Tibial nerve (tissue), 4 donors: ENCODE data around the gene ABHD12B. TPM values are rescaled to one million over a fixed set of nuclear protein-coding genes. Genes with fewer than 3 reads are reported as not detected.
"Not testable (repeated sequence)": the region's sequence is repeated elsewhere in the genome, so short reads cannot be mapped to it uniquely, and the experiment has no call there.

Source experiments
- DNase-seq, 2 donors: peaks; one replicate each; pipeline ENCODE4 v3.0.0-alpha.2; 2019; ENCODE audit warnings: low spot score in 2 of 2
- H3K27ac ChIP-seq, 4 donors: fragments of 200-600 bp; sonication (generic) in 3 of 4; one replicate each; pipeline ENCODE4 v1.5.1; 2017 to 2019; ENCODE audit warnings: mild to moderate bottlenecking in 1 of 4
- H3K27me3 ChIP-seq, 2 donors: fragments of 200-600 bp; sonication (generic) in 1 of 2; one replicate each; pipeline versions ENCODE4 v1.5.1 to v1.6.0; 2017 to 2019
- H3K36me3 ChIP-seq, 3 donors: fragments of 200-600 bp; sonication (generic); one replicate each; pipeline ENCODE4 v1.5.1; 2018 to 2019
- H3K4me1 ChIP-seq, 4 donors: fragments of 200-600 bp; sonication (generic) in 3 of 4; one replicate each; pipeline ENCODE4 v1.5.1; 2017 to 2019
- H3K4me3 ChIP-seq, 4 donors: fragments of 200-600 bp; sonication (generic) in 3 of 4; one replicate each; pipeline ENCODE4 v1.5.1; 2017 to 2019; ENCODE audit warnings: mild to moderate bottlenecking in 1 of 4, moderate library complexity in 1 of 4
- H3K9me3 ChIP-seq, 4 donors: fragments of 200-600 bp; sonication (generic) in 3 of 4; one replicate each; pipeline ENCODE4 v1.5.1; 2017 to 2019
- CTCF ChIP-seq, 5 experiments: fragments of 200-600 bp in 3 of 5; fragments of 450-650 bp in 2 of 5; sonication (generic) in 3 of 5; IDR thresholded peaks; one replicate each; pipeline ENCODE4 v1.5.1; 2016 to 2019; ENCODE audit warnings: antibody characterized with exemption in 5 of 5, mild to moderate bottlenecking in 3 of 5, moderate library complexity in 2 of 5
- EP300 ChIP-seq, 2 donors: sonication (generic); formaldehyde crosslinking; IDR thresholded peaks; one replicate each; pipeline ENCODE4 v1.6.1; 2017; ENCODE audit warnings: antibody characterized with exemption in 2 of 2, mild to moderate bottlenecking in 1 of 2
- POLR2A ChIP-seq, 2 donors: fragments of 450-650 bp; IDR thresholded peaks; one replicate each; pipeline ENCODE4 v1.6.1; 2017; ENCODE audit warnings: antibody characterized with exemption in 2 of 2, mild to moderate bottlenecking in 2 of 2, moderate library complexity in 2 of 2
- WGBS, 2 donors: methylation state at CpG; one replicate each; pipeline ENCODE4 v1.1.5; 2018; 5-methylcytosine and 5-hydroxymethylcytosine counted together
- total RNA-seq, 4 donors: library from RNA; depleted of rRNA; stranded (reverse); fragments of >200 nt; gene quantifications; one replicate each; pipeline ENCODE4 v1.1.0, GENCODE V29; 2016

ABHD12B gene
- total RNA-seq, 4 donors from 2014 or later: not detected

DNA sequence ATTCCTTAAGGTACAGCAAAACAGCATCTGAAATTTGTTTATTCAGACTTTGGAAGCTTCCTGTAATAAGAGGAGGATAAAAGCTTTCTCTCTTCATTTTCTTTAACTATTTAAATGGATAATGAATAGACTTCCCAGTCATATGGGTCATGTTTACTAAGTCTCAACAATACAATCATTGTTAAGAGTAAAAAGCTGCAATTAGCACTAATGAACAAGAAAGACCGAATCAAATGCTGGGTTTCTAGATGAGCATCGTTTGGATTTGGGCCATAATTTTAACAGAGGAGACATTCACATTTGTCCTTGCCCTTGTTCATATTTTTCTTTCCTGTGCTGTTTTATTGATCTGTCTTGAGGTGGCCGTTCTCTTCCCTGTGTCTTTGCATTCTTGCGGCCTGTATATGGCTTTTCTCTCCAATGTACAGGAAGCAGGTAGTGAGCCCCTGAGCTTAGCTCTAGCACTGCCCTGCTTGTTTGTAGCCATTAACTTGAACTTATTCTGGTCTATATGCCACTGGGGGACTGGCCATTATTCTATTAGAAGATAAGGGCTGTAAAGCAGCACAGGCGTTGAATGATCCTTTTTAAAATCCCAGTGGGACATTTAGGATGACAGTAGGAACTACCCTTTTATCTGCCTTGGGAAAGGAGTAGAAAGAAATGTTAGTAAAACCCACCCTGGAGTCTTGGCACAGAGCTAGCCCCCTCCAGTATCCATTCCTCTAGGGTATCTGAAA is 34.6 kb downstream of the ABHD12B start:
- Histone ChIP-seq H3K9me3 (no peaks in the 10 kb centered on the region), H3K27ac (peak overlapping the region in 2 of 4 donors; percentile 3 to 14), H3K4me3 (no peak overlapping the region), H3K36me3 (peaks cover 4 to 87% (median 5%) of the 10 kb centered on the region in 3 donors), H3K4me1 (peaks cover 0 to 7% (median 0%) of the 10 kb centered on the region in 4 donors), H3K27me3 (no peaks in the 10 kb centered on the region)
- WGBS, 2 donors: 38 to 49% methylated on average over 5 of the region's 5 CpGs
- DNase-seq: no peak
- TF ChIP-seq EP300 (IDR thresholded peaks at IDR 0.05) (no peak), CTCF (IDR thresholded peaks at IDR 0.05) (no peak), POLR2A (IDR thresholded peaks at IDR 0.05) (no peak)

DNA sequence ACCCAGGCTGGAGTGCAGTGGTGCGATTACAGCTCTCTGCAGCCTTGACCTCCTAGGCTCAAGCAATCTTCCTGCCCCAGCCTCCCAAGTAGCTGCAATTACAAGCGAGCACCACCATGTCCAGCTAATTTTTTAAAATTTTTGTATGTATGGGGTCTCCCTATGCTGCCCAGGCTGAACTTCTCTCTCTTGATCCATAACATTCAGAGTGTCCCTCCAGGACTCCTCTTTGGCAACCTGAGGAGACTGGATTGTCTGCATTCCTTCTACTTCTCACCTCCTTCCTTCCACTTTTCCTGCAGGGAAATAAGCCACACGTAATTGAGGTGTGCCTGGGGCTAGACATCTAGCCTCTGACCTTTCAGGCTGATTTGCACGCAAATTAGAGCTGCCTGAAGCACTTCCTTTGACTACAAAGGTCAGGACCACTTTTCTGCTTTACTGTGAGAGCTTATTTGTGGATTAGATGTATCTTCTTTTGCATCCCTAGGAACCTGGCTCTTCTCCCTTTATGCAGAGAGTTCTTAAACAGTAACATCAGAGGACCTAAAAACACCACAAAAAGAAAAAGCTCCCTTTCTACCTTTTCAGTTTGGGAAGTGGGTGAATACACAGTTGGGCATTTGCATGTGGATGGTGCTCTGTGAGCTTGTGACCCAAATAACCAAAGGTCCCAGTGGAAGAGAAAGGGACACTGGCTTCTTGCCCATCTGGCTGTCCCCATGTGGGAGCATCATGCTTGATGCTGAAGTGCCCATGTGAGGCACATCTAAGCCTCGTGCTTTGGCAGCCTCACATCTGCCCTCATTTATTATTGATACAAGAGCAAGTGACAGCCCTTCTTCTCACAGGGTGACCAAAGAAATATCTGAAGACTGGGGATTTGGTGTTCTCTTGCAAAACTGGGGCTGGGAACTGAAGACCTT is 38.9 kb downstream of the ABHD12B start:
- H3K4me3 ChIP-seq: no peak overlapping the region
- TF ChIP-seq POLR2A (IDR thresholded peaks at IDR 0.05) (no peak), EP300 (IDR thresholded peaks at IDR 0.05) (no peak), CTCF (IDR thresholded peaks at IDR 0.05) (no peak)
- peaks cover 0 to 7% (median 0%) of the 10 kb centered on the region in 4 donors for H3K4me1 ChIP-seq
- no peak overlapping the region for H3K27ac ChIP-seq
- DNase-seq: no peak
- peaks cover 4 to 95% (median 10%) of the 10 kb centered on the region in 3 donors for H3K36me3 ChIP-seq
- no peaks in the 10 kb centered on the region for H3K9me3 ChIP-seq
- 73 to 75% methylated on average over 5 of the region's 5 CpGs for WGBS, 2 donors
- no peaks in the 10 kb centered on the region for H3K27me3 ChIP-seq

DNA sequence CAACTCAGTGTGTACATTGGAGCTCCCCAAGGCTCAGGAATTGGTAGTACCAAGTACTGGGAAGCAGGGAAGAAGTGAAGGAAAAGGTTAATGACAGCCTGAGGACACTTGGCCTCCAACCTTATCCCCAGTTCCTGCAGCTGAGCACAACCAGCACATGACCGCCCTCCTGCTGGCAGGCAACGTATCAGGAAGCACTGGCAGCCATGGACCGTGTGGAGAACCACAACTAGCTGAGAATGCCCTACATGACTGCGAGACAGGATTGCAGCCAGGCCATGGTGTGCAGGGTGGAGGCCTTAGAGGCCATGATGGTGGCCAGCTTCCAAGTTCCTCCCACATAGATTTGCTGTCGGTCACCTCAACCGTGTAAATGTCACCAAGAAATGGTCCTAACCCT is 45.6 kb downstream of the ABHD12B start:
- Histone ChIP-seq H3K9me3 (no peaks in the 10 kb centered on the region), H3K27ac (no peak overlapping the region), H3K36me3 (peaks cover 0 to 90% (median 5%) of the 10 kb centered on the region in 3 donors), H3K4me3 (no peak overlapping the region), H3K27me3 (no peaks in the 10 kb centered on the region), H3K4me1 (peaks cover 0 to 9% (median 0%) of the 10 kb centered on the region in 4 donors)
- TF ChIP-seq POLR2A (IDR thresholded peaks at IDR 0.05) (no peak), EP300 (IDR thresholded peaks at IDR 0.05) (no peak), CTCF (IDR thresholded peaks at IDR 0.05) (no peak)
- DNase-seq: no peak
- 73 to 84% methylated on average over 6 of the region's 6 CpGs for WGBS, 2 donors

GRCh38 chr14:50919524-50919923 is 47.7 kb downstream of the ABHD12B start:
- H3K4me1 ChIP-seq, DNase-seq, H3K27me3 ChIP-seq, H3K9me3 ChIP-seq, H3K4me3 ChIP-seq: not testable (repeated sequence)
- H3K27ac ChIP-seq: peak overlapping the region in 1 of 4 donors; percentile 74
- 88 to 93% methylated on average over 5 of the region's 5 CpGs for WGBS, 2 donors
- peaks cover 0 to 88% (median 0%) of the 10 kb centered on the region in 3 donors for H3K36me3 ChIP-seq

- H3K4me3 ChIP-seq: no peak overlapping the region
- 33 to 38% methylated on average over 9 of the region's 9 CpGs for WGBS, 2 donors
- H3K27ac ChIP-seq: peak overlapping the region in 3 of 4 donors; percentile 7 to 74 (median 64)
- no peaks in the 10 kb centered on the region for H3K27me3 ChIP-seq
- peaks cover 0 to 9% (median 0%) of the 10 kb centered on the region in 4 donors for H3K4me1 ChIP-seq
- H3K36me3 ChIP-seq: peaks cover 0 to 83% (median 0%) of the 10 kb centered on the region in 3 donors
- no peak for TF ChIP-seq POLR2A (IDR thresholded peaks at IDR 0.05)
- TF ChIP-seq CTCF (IDR thresholded peaks at IDR 0.05): no peak
- no peak for TF ChIP-seq EP300 (IDR thresholded peaks at IDR 0.05)
- H3K9me3 ChIP-seq: no peaks in the 10 kb centered on the region
- no peak for DNase-seq
Observed at GRCh38 chr14:50920482-50921230, 48.8 kb downstream of the ABHD12B start.
